H1 (cell line): ENCODE results near the gene GOLGA3.

ENCODE experiments used
- CTCF ChIP-seq, 3 experiments: IDR thresholded peaks; 1 replicate in 2 of 3; 2 replicates in 1 of 3; pipeline versions ENCODE4 v1.5.1 to v1.6.1; 2011; ENCODE audit warnings: low read length in 3 of 3, mild to moderate bottlenecking in 3 of 3, inconsistent platforms in 2 of 3, low read depth in 1 of 3, moderate library complexity in 1 of 3; ENCODE audit not compliant: insufficient read depth in 1 of 3; ENCODE audit errors: control extremely low read depth in 1 of 3
- POLR2A ChIP-seq, 2 experiments: IDR thresholded peaks; 1 replicate in 1 of 2; 2 replicates in 1 of 2; pipeline ENCODE4 v1.6.1; 2011; ENCODE audit warnings: low read depth in 2 of 2, low read length in 2 of 2, mild to moderate bottlenecking in 2 of 2; ENCODE audit errors: control extremely low read depth in 1 of 2
- RNF2 ChIP-seq: fragments of 200-900, 300-1000 bp; sonication (generic); IDR thresholded peaks from 2 replicates; pipeline ENCODE4 v1.7.1; 2016; ENCODE audit warnings: borderline replicate concordance, low read depth, mild to moderate bottlenecking, antibody characterized with exemption, low read length; ENCODE audit not compliant: poor library complexity, severe bottlenecking; ENCODE audit errors: missing control alignments

GRCh38 chr12:132797820-132798570 lies 30.7 kb downstream of the GOLGA3 start:
- no peak for TF ChIP-seq POLR2A (IDR thresholded peaks at IDR 0.05; ENCODE audit: control extremely low read depth in 1 of 2, low read depth in 2 of 2, low read length in 2 of 2)
- TF ChIP-seq CTCF (IDR thresholded peaks at IDR 0.05; ENCODE audit: control extremely low read depth in 1 of 3, insufficient read depth in 1 of 3, low read depth in 1 of 3, low read length in 3 of 3) = no peak
- no peak for TF ChIP-seq RNF2
